ENCODE results near the gene CUEDC1.

The CUEDC1 gene

GRCh38 chr17:57866319-57866718 lies 88.9 kb downstream of the CUEDC1 start:
- no peak overlapping the region for H3K4me3 ChIP-seq (ENCODE audit: control insufficient read depth, low read depth, low read length)
- TF ChIP-seq CTCF (conservative IDR thresholded peaks at IDR 0.05; ENCODE audit: control insufficient read depth, insufficient read depth, low read depth, low read length) = no peak
- DNase-seq (ENCODE audit: low read depth) = no peak

- DNase-seq (ENCODE audit: low read depth) = no peak
- TF ChIP-seq CTCF (conservative IDR thresholded peaks at IDR 0.05; ENCODE audit: control insufficient read depth, insufficient read depth, low read depth, low read length) = no peak
Observed at GRCh38 chr17:57864273-57864672, 90.9 kb downstream of the CUEDC1 start.

GRCh38 chr17:57862694-57863667 lies 92.2 kb downstream of the CUEDC1 start:
- H3K4me3 ChIP-seq (ENCODE audit: control insufficient read depth, low read depth, low read length) = no peak overlapping the region
- no peak for TF ChIP-seq CTCF (conservative IDR thresholded peaks at IDR 0.05; ENCODE audit: control insufficient read depth, insufficient read depth, low read depth, low read length)
- DNase-seq (ENCODE audit: low read depth) = no peak

More at GRCh38 chr17:57864273-57864672, 90.9 kb downstream of the CUEDC1 start:
- no peak overlapping the region for H3K4me3 ChIP-seq (ENCODE audit: control insufficient read depth, low read depth, low read length)

GRCh38 chr17:57861790-57862693 lies 93.2 kb downstream of the CUEDC1 start:
- H3K4me3 ChIP-seq (ENCODE audit: control insufficient read depth, low read depth, low read length) = peak overlapping the region; percentile 31
- no peak for TF ChIP-seq CTCF (conservative IDR thresholded peaks at IDR 0.05; ENCODE audit: control insufficient read depth, insufficient read depth, low read depth, low read length)
- DNase-seq (ENCODE audit: low read depth) = peak; percentile 51

- TF ChIP-seq CTCF (conservative IDR thresholded peaks at IDR 0.05; ENCODE audit: control insufficient read depth, insufficient read depth, low read depth, low read length) = no peak
- peak overlapping the region; percentile 28 for H3K4me3 ChIP-seq (ENCODE audit: control insufficient read depth, low read depth, low read length)
- DNase-seq (ENCODE audit: low read depth) = no peak
Observed at GRCh38 chr17:57861000-57861789, 94.0 kb downstream of the CUEDC1 start.

All from fibroblast of mammary gland (primary cell).